ENCODE data around the gene NDST1. TPM values are rescaled to one million over a fixed set of nuclear protein-coding genes. Genes with fewer than 3 reads are reported as not detected.

NDST1 gene
- total and polyA plus RNA-seq, 2 donors (not counting 3 experiments of a cell fraction or from before 2014, with no cell fraction given), result 38.6 to 102 TPM

GRCh38 chr5:150508828-150509227, 897 bp downstream of the NDST1 start:
- Histone ChIP-seq H3K4me2 (ENCODE audit: insufficient read depth, low read length) (no peak overlapping the region), H4K20me1 (replicated peaks; ENCODE audit: control insufficient read depth, extremely low read depth, insufficient read depth, low read length) (no peaks in the 10 kb centered on the region), H3K4me1 (ENCODE audit: control insufficient read depth, extremely low read depth, insufficient read depth, low read length) (peaks cover 22% of the 10 kb centered on the region)

More at GRCh38 chr5:150508828-150509227, 897 bp downstream of the NDST1 start:
- Histone ChIP-seq H3K9ac (replicated peaks; ENCODE audit: extremely low read depth, insufficient read depth, low read length) (no peak overlapping the region), H3K4me3 (replicated peaks in 1 of 3; ENCODE audit: insufficient read depth in 1 of 3, low read depth in 1 of 3, low read length in 3 of 3) (no peak overlapping the region), H3K27ac (ENCODE audit: insufficient read depth, low read depth, low read length) (no peak overlapping the region), H3K36me3 (ENCODE audit: control insufficient read depth in 2 of 2, extremely low read depth in 1 of 2, insufficient read depth in 2 of 2, low read length in 2 of 2) (no peaks in the 10 kb centered on the region), H3K9me3 (replicated peaks; ENCODE audit: control insufficient read depth, insufficient read depth, low read length) (no peaks in the 10 kb centered on the region), H3K9me1 (replicated peaks; ENCODE audit: control insufficient read depth, extremely low read depth, insufficient read depth, low read length) (no peaks in the 10 kb centered on the region), H3K27me3 (ENCODE audit: control insufficient read depth in 2 of 2, insufficient read depth in 2 of 2, low read length in 2 of 2) (no peaks in the 10 kb centered on the region), H2AFZ (ENCODE audit: low read depth, low read length) (no peak overlapping the region), H3K79me2 (ENCODE audit: control insufficient read depth, insufficient read depth, low read length) (peaks cover 22% of the 10 kb centered on the region)
- FAIRE-seq (no peak), DNase-seq (ENCODE audit: low read depth, low spot score) (no peak)
- POLR2A ChIA-PET, result no interaction called here
- CTCF ChIA-PET, result interaction anchor here (0.6 to 8.9 kb wide), 3 partner anchors 9 to 22 kb away, joined by 4 to 70 read pairs (median 32); no protein-coding TSS in a partner anchor
- intact Hi-C loops (cut with micrococcal nuclease) (no loop called here), dilution Hi-C loops (cut with MboI; ENCODE audit: extremely low pct_ligation_motif_present, low sequenced_read_pairs) (no loop called here)
- TF ChIP-seq MYC (IDR thresholded peaks at IDR 0.05; ENCODE audit: low read depth, low read length) (no peak), JUN (IDR thresholded peaks at IDR 0.05; ENCODE audit: borderline replicate concordance, insufficient read depth, insufficient read length, low read depth) (no peak), POLR2AphosphoS5 (IDR thresholded peaks at IDR 0.05; ENCODE audit: insufficient read depth, low read depth, low read length) (no peak), GATA2 (IDR thresholded peaks at IDR 0.05; ENCODE audit: insufficient read depth, insufficient read length, low read depth, low read length) (no peak), FOS (IDR thresholded peaks at IDR 0.05; ENCODE audit: borderline replicate concordance, insufficient read depth, low read length) (no peak), MAX (IDR thresholded peaks at IDR 0.05; ENCODE audit: insufficient read depth, insufficient read length) (no peak), EZH2 (IDR thresholded peaks at IDR 0.05; ENCODE audit: borderline replicate concordance, low read depth, low read length, severe bottlenecking) (no peak), POLR2A (IDR thresholded peaks at IDR 0.05; ENCODE audit: low read depth, low read length) (no peak), CTCF (IDR thresholded peaks at IDR 0.05; ENCODE audit: extremely low read depth in 1 of 2, insufficient read depth in 1 of 2, low read depth in 1 of 2, low read length in 2 of 2) (no peak)
- BruUV-seq (replicated peaks), result no TSS peak

Data from endothelial cell of umbilical vein (primary cell).